IMR-90 (cell line): ENCODE results near the gene ZDHHC11B. TPM values are rescaled to one million over a fixed set of nuclear protein-coding genes. Genes with fewer than 3 reads are reported as not detected.

Source experiments
- ATAC-seq: fragments of 200-7000 bp; cut with Tn5 transposase; 2 replicates; pipeline ENCODE4 v1.9.1; 2020; ENCODE audit warnings: low read depth, mild to moderate bottlenecking, moderate library complexity
- BruUV-seq: library from RNA; stranded (reverse); fragments of 400-500 nt; replicated peaks from 2 replicates; lab custom pipeline; 2021; lab: Mats Ljungman, UMichigan
- CTCF ChIA-PET: fragments of 300-600 bp; formaldehyde crosslinking; extraction: SDS; loops from one replicate; lab custom pipeline; 2021; ENCODE audit warnings: antibody characterized with exemption; lab: Yijun Ruan, JAX
- POLR2A ChIA-PET: fragments of 300-600 bp; sonication (Branson Sonifier 250); formaldehyde crosslinking; loops from one replicate; lab custom pipeline; 2022; ENCODE audit warnings: antibody characterized with exemption; ENCODE audit not compliant: unreplicated experiment; lab: Charles Lee
- DNase-seq: peaks from one replicate; pipeline ENCODE4 v3.0.0; 2013
- H2AFZ ChIP-seq: replicated peaks from 2 replicates; pipeline ENCODE3; 2013; ENCODE audit warnings: low read length, mild to moderate bottlenecking; ENCODE audit not compliant: poor library complexity
- H2AK5ac ChIP-seq: 2 replicates; pipeline ENCODE4 v1.6.1; 2013; ENCODE audit warnings: low read depth, low read length, inconsistent platforms
- H2AK9ac ChIP-seq: replicated peaks from 2 replicates; pipeline ENCODE3; 2013; ENCODE audit warnings: mild to moderate bottlenecking, low read depth, low read length, moderate library complexity; ENCODE audit not compliant: poor library complexity
- H2BK120ac ChIP-seq: 2 replicates; pipeline ENCODE4 v1.6.1; 2013; ENCODE audit warnings: low read depth, low read length, inconsistent platforms
- H2BK15ac ChIP-seq: 3 replicates; pipeline ENCODE4 v1.6.1; 2013; ENCODE audit warnings: low read depth, low read length, inconsistent platforms
- H2BK20ac ChIP-seq: 2 replicates; pipeline ENCODE4 v1.6.1; 2013; ENCODE audit warnings: low read depth, mild to moderate bottlenecking, inconsistent platforms, low read length, moderate library complexity
- H2BK5ac ChIP-seq: 2 replicates; pipeline ENCODE4 v1.6.1; 2013; ENCODE audit warnings: mild to moderate bottlenecking, low read depth, low read length, inconsistent platforms; ENCODE audit not compliant: poor library complexity, severe bottlenecking
- H3K14ac ChIP-seq: replicated peaks from 2 replicates; pipeline ENCODE4 v1.6.1; 2013; ENCODE audit warnings: low read depth, low read length, inconsistent platforms
- H3K18ac ChIP-seq: 2 replicates; pipeline ENCODE4 v1.6.1; 2013; ENCODE audit warnings: low read depth, low read length, control low read depth
- H3K23ac ChIP-seq: 2 replicates; pipeline ENCODE4 v1.6.1; 2013; ENCODE audit warnings: low read depth, low read length, inconsistent platforms
- H3K27ac ChIP-seq: 2 replicates; pipeline ENCODE4 v1.5.1; 2013; ENCODE audit warnings: mild to moderate bottlenecking, control low read depth, low read length; ENCODE audit not compliant: insufficient read depth
- H3K27me3 ChIP-seq: 2 replicates; pipeline ENCODE4 v1.6.1; 2013; ENCODE audit warnings: low read length; ENCODE audit not compliant: control insufficient read depth, insufficient read depth
- H3K36me3 ChIP-seq: 2 replicates; pipeline ENCODE4 v1.6.1; 2013; ENCODE audit warnings: low read length, mixed read lengths; ENCODE audit not compliant: control insufficient read depth, insufficient read depth
- H3K4ac ChIP-seq: 2 replicates; pipeline ENCODE4 v1.6.1; 2013; ENCODE audit warnings: low read depth, low read length, inconsistent platforms
- H3K4me1 ChIP-seq: 2 replicates; pipeline ENCODE4 v1.6.1; 2013; ENCODE audit warnings: low read length, mixed read lengths; ENCODE audit not compliant: control insufficient read depth, insufficient read depth
- H3K4me2 ChIP-seq: 2 replicates; pipeline ENCODE4 v1.6.1; 2013; ENCODE audit warnings: low read depth, mild to moderate bottlenecking, control low read depth, low read length, moderate library complexity
- H3K4me3 ChIP-seq: 2 replicates; pipeline ENCODE4 v1.5.1; 2013; ENCODE audit warnings: low read depth, mild to moderate bottlenecking, control low read depth, low read length, moderate library complexity; ENCODE audit not compliant: insufficient read depth
- H3K56ac ChIP-seq: 2 replicates; pipeline ENCODE4 v1.6.1; 2013; ENCODE audit warnings: low read length, inconsistent platforms; ENCODE audit not compliant: insufficient read depth; ENCODE audit errors: extremely low read depth
- H3K79me1 ChIP-seq, 2 experiments: 2 replicates each; pipeline ENCODE4 v1.6.1; 2013; ENCODE audit warnings: low read length in 2 of 2, inconsistent platforms in 1 of 2, low read depth in 1 of 2
- H3K9ac ChIP-seq: 2 replicates; pipeline ENCODE4 v1.6.1; 2013; ENCODE audit warnings: low read depth, low read length, control low read depth
- H3K9me1 ChIP-seq: 2 replicates; pipeline ENCODE4 v1.6.1; 2013; ENCODE audit warnings: low read length, inconsistent platforms; ENCODE audit not compliant: insufficient read depth
- H3K9me3 ChIP-seq: 2 replicates; pipeline ENCODE4 v1.6.1; 2013; ENCODE audit warnings: low read length; ENCODE audit not compliant: control insufficient read depth, insufficient read depth
- H4K20me1 ChIP-seq: 2 replicates; pipeline ENCODE4 v1.6.1; 2013; ENCODE audit warnings: low read length, inconsistent platforms; ENCODE audit not compliant: insufficient read depth
- H4K5ac ChIP-seq: 2 replicates; pipeline ENCODE4 v1.6.1; 2013; ENCODE audit warnings: mild to moderate bottlenecking, low read depth, low read length, control low read depth
- H4K8ac ChIP-seq, 2 experiments: 2 replicates each; pipeline ENCODE4 v1.6.1; 2013; ENCODE audit warnings: low read depth in 2 of 2, low read length in 2 of 2, control low read depth in 1 of 2, inconsistent platforms in 1 of 2
- H4K91ac ChIP-seq: 2 replicates; pipeline ENCODE4 v1.6.1; 2013; ENCODE audit warnings: low read depth, low read length, inconsistent platforms; ENCODE audit not compliant: insufficient read depth
- BHLHE40 ChIP-seq: fragments of 150-350 bp; IDR thresholded peaks from 2 replicates; pipeline ENCODE4 v1.6.1; 2016; ENCODE audit warnings: mild to moderate bottlenecking, low read depth, low read length
- CEBPB ChIP-seq: IDR thresholded peaks from 2 replicates; pipeline ENCODE4 v1.6.1; 2012; ENCODE audit warnings: low read depth, low read length, improper control_type of control experiment
- ELK1 ChIP-seq: fragments of 150-350 bp; IDR thresholded peaks from 2 replicates; pipeline ENCODE4 v1.6.1; 2016; ENCODE audit warnings: low read depth, mild to moderate bottlenecking, low read length, moderate library complexity, borderline replicate concordance
- MAFK ChIP-seq: IDR thresholded peaks from 2 replicates; pipeline ENCODE4 v1.6.1; 2012; ENCODE audit warnings: low read depth, low read length, improper control_type of control experiment
- MXI1 ChIP-seq: IDR thresholded peaks from 2 replicates; pipeline ENCODE4 v1.6.1; 2012; ENCODE audit warnings: low read depth, mild to moderate bottlenecking, low read length, moderate library complexity, borderline replicate concordance
- NFE2L2 ChIP-seq: fragments of 150-350 bp; IDR thresholded peaks from 2 replicates; pipeline ENCODE4 v1.6.1; 2016; ENCODE audit warnings: low read depth, mild to moderate bottlenecking, low read length
- POLR2A ChIP-seq: IDR thresholded peaks from 2 replicates; pipeline ENCODE4 v1.6.1; 2012; ENCODE audit warnings: mild to moderate bottlenecking, low read depth, low read length
- RAD21 ChIP-seq: IDR thresholded peaks from 2 replicates; pipeline ENCODE4 v1.6.1; 2012; ENCODE audit warnings: low read length, improper control_type of control experiment
- RCOR1 ChIP-seq: IDR thresholded peaks from 2 replicates; pipeline ENCODE4 v1.6.1; 2012; ENCODE audit warnings: mild to moderate bottlenecking, low read length, improper control_type of control experiment; ENCODE audit not compliant: insufficient replicate concordance
- WGBS, 2 experiments: methylation state at CpG; one replicate each; pipeline versions ENCODE4 v1.1.5 to v1.1.7; 2013; ENCODE audit warnings: missing lambda C conversion rate in 2 of 2; ENCODE audit not compliant: insufficient read length in 1 of 2; ENCODE audit errors: extremely low coverage in 2 of 2; 5-methylcytosine and 5-hydroxymethylcytosine counted together
- dilution Hi-C: fragments of 300-500 bp; cut with HindIII; formaldehyde crosslinking; loops from one replicate; pipeline ENCODE4 v1.14.3; 2018; ENCODE audit warnings: low sequenced_read_pairs; ENCODE audit not compliant: unreplicated experiment
- in situ Hi-C: fragments of 300-500 bp; cut with MboI; formaldehyde crosslinking; loops from 3 replicates; pipeline ENCODE4 v1.14.3; 2019; ENCODE audit warnings: low sequenced_read_pairs, inconsistent platforms, mixed read lengths
- intact Hi-C: fragments of 100-400 bp; cut with micrococcal nuclease; formaldehyde crosslinking; loops from 2 replicates; pipeline ENCODE4 v1.10.0; 2022
- polyA plus RNA-seq, 3 experiments: library from polyadenylated mRNA; depleted of rRNA; stranded (reverse); fragments of >200 nt; gene quantifications; 2 replicates each; pipeline ENCODE4 v1.2.3, GENCODE V29; 2012; ENCODE audit warnings: low replicate concordance in 1 of 3
- total RNA-seq: library from RNA; depleted of rRNA; stranded (reverse); fragments of >200 nt; gene quantifications from 2 replicates; pipeline ENCODE4 v1.2.3, GENCODE V29; 2012

Gene ZDHHC11B
- total and polyA plus RNA-seq, 2 of the 4 experiments (the other 2 are of a cell fraction): 0.12 TPM; not detected in 1

GRCh38 chr5:765948-766631 is 18.4 kb downstream of the ZDHHC11B start:
- Histone ChIP-seq H3K4me3 (no peak overlapping the region), H4K5ac (no peak overlapping the region), H2AK9ac (no peak overlapping the region), H4K8ac (no peak overlapping the region), H2BK20ac (no peak overlapping the region), H3K56ac (no peak overlapping the region), H2BK5ac (no peak overlapping the region), H3K27me3 (peaks cover 2% of the 10 kb centered on the region; the same call in 1 of the 2 replicates), H3K36me3 (no peaks in the 10 kb centered on the region), H4K91ac (no peak overlapping the region), H3K79me1 (no peaks in the 10 kb centered on the region), H2AFZ (no peak overlapping the region), H3K27ac (no peak overlapping the region), H3K23ac (no peak overlapping the region), H3K9ac (no peak overlapping the region), H2BK15ac (no peak overlapping the region), H3K4me2 (no peak overlapping the region), H3K18ac (no peak overlapping the region), H3K9me1 (no peaks in the 10 kb centered on the region), H2BK120ac (no peak overlapping the region), H3K4me1 (no peaks in the 10 kb centered on the region), H3K14ac (no peak overlapping the region), H2AK5ac (no peak overlapping the region), H3K4ac (no peak overlapping the region), H4K20me1 (no peaks in the 10 kb centered on the region), H3K9me3 (peaks cover 4% of the 10 kb centered on the region; the same call in 1 of the 2 replicates)
- ChIA-PET CTCF (no interaction called here), POLR2A (no interaction called here)
- in situ Hi-C loops (no loop called here), intact Hi-C loops (no loop called here), dilution Hi-C loops (no loop called here)
- no peak for ATAC-seq
- TF ChIP-seq ELK1 (no peak), NFE2L2 (no peak), RCOR1 (no peak), MXI1 (no peak), BHLHE40 (no peak), POLR2A (no peak), RAD21 (no peak), MAFK (no peak), CEBPB (no peak)
- no TSS peak for BruUV-seq
- DNase-seq: no peak
- 74% methylated on average over 15 of the region's 18 CpGs; no CpG with 5 or more reads in 1 of the 2 experiments for WGBS, 2 experiments
